ENCODE data around the gene CEBPB.

The CEBPB gene

DNA sequence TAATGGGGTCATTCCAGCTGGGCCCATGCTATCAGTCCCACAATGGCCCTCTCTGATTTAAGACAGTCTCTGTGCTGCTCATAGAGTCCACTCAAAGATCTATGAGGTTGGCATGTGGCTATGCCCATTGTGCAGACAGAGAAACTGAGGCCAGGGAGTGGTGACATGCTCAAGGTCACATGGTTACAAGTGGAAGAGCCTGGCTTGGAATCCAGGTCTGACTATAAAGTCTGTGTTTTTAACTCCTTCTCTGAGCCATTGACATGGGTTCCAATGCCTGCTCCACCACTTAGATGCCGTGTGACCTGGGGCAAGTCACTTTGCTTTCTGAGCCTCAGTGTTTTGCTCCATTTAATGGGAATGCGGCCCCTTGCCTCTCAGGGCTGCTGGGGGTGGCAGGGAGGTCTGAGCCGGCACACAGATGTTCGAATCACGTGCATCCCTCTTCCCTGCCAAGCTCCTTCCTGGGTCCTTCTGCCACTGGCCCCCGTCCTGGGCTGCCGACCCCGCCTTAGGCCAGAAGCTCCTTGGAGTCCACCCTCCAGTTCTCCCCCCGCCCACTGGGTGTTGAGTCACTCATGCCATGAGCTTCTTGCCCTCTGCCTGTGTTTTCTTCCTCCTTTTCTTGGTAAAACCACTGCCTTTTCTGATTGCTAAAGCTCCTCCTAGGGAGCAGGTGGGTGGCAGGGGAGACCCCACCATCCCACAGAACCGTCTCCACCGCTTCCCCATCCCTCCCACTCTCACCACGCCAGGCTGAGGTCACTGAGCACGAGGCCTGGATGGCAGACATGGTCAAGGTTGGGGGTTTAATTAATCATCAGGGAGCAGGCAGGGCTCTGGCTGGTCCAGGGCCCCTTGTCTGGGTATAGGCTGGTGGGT, 35.7 kb downstream of the CEBPB start:
- no peak overlapping the region for H3K9ac ChIP-seq

DNA sequence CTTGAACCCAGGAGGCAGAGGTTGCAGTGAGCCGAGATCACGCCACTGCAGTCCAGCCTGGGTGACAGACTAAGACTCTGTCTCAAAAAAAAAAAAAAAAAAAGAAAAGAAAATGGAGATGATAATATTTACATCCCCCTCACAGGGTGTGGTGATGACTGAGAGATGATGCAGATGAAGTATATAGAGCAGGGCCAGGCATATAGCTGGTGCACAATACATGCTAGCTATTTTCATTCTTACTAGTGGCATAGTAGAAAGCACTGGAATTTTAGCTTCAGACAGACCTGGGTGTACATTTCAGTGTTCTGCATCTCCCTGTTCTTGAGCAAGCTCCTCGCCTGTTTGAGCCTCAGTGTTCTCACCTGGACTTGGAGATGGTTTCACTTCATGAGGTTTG, 36.9 kb downstream of the CEBPB start:
- H3K79me2 ChIP-seq (ENCODE audit: insufficient read depth, low read depth) = no peaks in the 10 kb centered on the region
- H3K36me3 ChIP-seq (ENCODE audit: insufficient read depth) = no peaks in the 10 kb centered on the region
- H3K27me3 ChIP-seq (ENCODE audit: insufficient read depth, low read depth) = no peaks in the 10 kb centered on the region; the same call in 1 of the 2 replicates
- H3K4me2 ChIP-seq = no peak overlapping the region
- no peak overlapping the region for H3K9ac ChIP-seq
- no peaks in the 10 kb centered on the region for H3K4me1 ChIP-seq (ENCODE audit: low read depth, poor library complexity, severe bottlenecking)
- no peak overlapping the region for H3K4me3 ChIP-seq (IDR thresholded peaks at IDR 0.05; ENCODE audit: insufficient read depth, low read depth, low read length)
- no peak overlapping the region for H3K27ac ChIP-seq
- TF ChIP-seq, protein P1, sequence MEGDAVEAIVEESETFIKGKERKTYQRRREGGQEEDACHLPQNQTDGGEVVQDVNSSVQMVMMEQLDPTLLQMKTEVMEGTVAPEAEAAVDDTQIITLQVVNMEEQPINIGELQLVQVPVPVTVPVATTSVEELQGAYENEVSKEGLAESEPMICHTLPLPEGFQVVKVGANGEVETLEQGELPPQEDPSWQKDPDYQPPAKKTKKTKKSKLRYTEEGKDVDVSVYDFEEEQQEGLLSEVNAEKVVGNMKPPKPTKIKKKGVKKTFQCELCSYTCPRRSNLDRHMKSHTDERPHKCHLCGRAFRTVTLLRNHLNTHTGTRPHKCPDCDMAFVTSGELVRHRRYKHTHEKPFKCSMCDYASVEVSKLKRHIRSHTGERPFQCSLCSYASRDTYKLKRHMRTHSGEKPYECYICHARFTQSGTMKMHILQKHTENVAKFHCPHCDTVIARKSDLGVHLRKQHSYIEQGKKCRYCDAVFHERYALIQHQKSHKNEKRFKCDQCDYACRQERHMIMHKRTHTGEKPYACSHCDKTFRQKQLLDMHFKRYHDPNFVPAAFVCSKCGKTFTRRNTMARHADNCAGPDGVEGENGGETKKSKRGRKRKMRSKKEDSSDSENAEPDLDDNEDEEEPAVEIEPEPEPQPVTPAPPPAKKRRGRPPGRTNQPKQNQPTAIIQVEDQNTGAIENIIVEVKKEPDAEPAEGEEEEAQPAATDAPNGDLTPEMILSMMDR (conservative IDR thresholded peaks at IDR 0.05; ENCODE audit: low read depth, low read length) = no peak
- no peaks in the 10 kb centered on the region for H4K20me1 ChIP-seq (ENCODE audit: insufficient read depth)
- H2AFZ ChIP-seq (ENCODE audit: low read depth) = no peak overlapping the region

More for the DNA sequence above, 35.7 kb downstream of the CEBPB start:
- Histone ChIP-seq H4K20me1 (ENCODE audit: insufficient read depth) (no peaks in the 10 kb centered on the region), H3K4me2 (no peak overlapping the region), H3K27ac (no peak overlapping the region), H3K4me1 (ENCODE audit: low read depth, poor library complexity, severe bottlenecking) (no peaks in the 10 kb centered on the region), H3K79me2 (ENCODE audit: insufficient read depth, low read depth) (no peaks in the 10 kb centered on the region), H3K4me3 (IDR thresholded peaks at IDR 0.05; ENCODE audit: insufficient read depth, low read depth, low read length) (no peak overlapping the region), H3K27me3 (ENCODE audit: insufficient read depth, low read depth) (peaks cover 4% of the 10 kb centered on the region; the same call in 1 of the 2 replicates), H3K36me3 (ENCODE audit: insufficient read depth) (no peaks in the 10 kb centered on the region), H2AFZ (ENCODE audit: low read depth) (no peak overlapping the region)
- TF ChIP-seq, protein P1 (conservative IDR thresholded peaks at IDR 0.05; ENCODE audit: low read depth, low read length) = no peak

DNA sequence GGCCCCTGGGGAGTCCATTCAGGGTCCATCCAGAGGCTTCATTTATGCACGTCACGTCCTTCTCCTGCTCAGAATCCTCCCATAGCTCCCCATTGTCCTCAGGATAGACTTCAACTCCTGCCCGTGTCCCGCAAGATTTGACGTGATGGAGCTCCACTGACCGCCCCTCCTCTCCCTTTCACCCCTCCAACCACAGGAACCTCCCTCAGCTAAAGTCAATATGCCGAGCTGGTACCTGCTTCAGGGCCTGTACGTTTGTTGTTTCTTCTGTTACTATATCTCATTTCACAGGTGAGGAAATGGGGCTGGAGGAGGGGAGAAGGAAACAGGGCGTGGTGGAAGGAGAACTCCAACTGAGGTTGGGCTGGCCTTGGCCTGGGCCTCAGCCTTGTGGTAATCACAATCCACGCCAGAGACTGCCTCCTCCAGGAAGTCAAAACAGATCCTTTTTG, 38.6 kb downstream of the CEBPB start:
- Histone ChIP-seq H3K4me1 (ENCODE audit: low read depth, poor library complexity, severe bottlenecking) (no peaks in the 10 kb centered on the region), H3K4me3 (IDR thresholded peaks at IDR 0.05; ENCODE audit: insufficient read depth, low read depth, low read length) (no peak overlapping the region), H4K20me1 (ENCODE audit: insufficient read depth) (no peaks in the 10 kb centered on the region), H3K4me2 (no peak overlapping the region), H3K36me3 (ENCODE audit: insufficient read depth) (no peaks in the 10 kb centered on the region), H3K79me2 (ENCODE audit: insufficient read depth, low read depth) (no peaks in the 10 kb centered on the region), H2AFZ (ENCODE audit: low read depth) (no peak overlapping the region), H3K9ac (no peak overlapping the region), H3K27me3 (ENCODE audit: insufficient read depth, low read depth) (peaks cover 12% of the 10 kb centered on the region; the same call in 1 of the 2 replicates), H3K27ac (no peak overlapping the region)
- TF ChIP-seq, protein P1 (conservative IDR thresholded peaks at IDR 0.05; ENCODE audit: low read depth, low read length) = no peak

DNA sequence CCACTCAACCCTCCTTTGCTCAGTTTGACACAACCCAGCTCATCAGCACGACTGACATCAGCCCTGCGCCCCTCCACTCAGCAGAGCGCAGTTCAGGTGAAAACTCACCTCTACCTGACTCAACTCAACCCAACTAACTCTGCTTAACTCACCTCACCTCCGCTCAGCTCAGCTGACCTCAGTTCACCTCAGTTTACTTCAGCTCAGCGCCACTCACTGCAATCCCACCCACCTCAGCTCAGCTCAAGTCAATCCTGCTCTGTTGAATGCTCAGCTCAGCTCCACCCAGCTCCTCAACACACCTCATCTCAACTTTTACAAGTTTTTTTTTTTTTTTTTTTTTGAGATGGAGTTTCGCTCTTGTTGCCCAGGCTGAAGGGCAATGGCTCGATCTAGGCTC, 39.6 kb downstream of the CEBPB start:
- Histone ChIP-seq H3K27ac (no peak overlapping the region), H3K9ac (no peak overlapping the region), H3K4me1 (ENCODE audit: low read depth, poor library complexity, severe bottlenecking) (no peaks in the 10 kb centered on the region), H3K4me3 (IDR thresholded peaks at IDR 0.05; ENCODE audit: insufficient read depth, low read depth, low read length) (no peak overlapping the region), H3K27me3 (ENCODE audit: insufficient read depth, low read depth) (peaks cover 22% of the 10 kb centered on the region; the same call in 1 of the 2 replicates), H3K79me2 (ENCODE audit: insufficient read depth, low read depth) (no peaks in the 10 kb centered on the region), H3K36me3 (ENCODE audit: insufficient read depth) (no peaks in the 10 kb centered on the region), H4K20me1 (ENCODE audit: insufficient read depth) (no peaks in the 10 kb centered on the region), H3K4me2 (no peak overlapping the region), H2AFZ (ENCODE audit: low read depth) (no peak overlapping the region)
- TF ChIP-seq, protein P1 (conservative IDR thresholded peaks at IDR 0.05; ENCODE audit: low read depth, low read length) = no peak
